IPS DF 19.7 (cell line): ENCODE results near the gene PPP1R7.

Experiments used
- DNase-seq: peaks from one replicate; pipeline ENCODE4 v3.0.0-alpha.2; 2013; ENCODE audit warnings: low read depth, low spot score

Gene PPP1R7

DNA sequence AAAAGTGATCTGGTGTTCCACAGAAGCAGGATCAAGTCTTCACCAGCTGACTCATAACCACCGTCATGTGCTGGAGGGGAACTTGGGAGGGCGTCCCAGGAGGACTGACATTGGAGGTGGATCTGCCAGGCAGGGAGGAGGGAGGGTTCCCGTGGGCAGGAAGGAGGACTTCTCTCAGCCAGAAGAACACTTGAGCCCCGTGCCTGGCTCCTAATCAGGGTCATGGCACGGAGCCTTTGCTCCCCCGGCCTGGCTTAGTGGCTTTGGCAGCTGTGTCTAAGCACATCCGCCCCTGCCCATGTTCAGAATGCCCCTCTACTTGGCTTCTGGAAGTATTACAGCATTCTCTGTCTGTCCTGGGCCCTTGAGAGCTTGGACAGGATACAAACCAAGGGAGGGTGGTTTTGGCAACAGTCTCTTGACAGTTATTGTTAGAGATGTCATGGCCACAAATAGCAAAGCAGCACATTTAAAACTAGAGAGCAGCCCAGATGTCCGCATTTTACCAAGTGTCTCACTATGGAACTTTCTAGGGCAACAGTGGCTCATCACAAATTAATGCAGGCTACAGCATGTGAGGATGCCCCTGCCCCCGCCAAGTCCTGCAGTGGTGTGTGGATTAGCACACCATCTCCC lies 11.5 kb downstream of the PPP1R7 start:
- no peak for DNase-seq

GRCh38 chr2:241163601-241164118 lies 13.4 kb downstream of the PPP1R7 start:
- no peak for DNase-seq

- DNase-seq: no peak
These were observed 18.1 kb downstream of the PPP1R7 start for GRCh38 chr2:241168366-241168765.

GRCh38 chr2:241173557-241173956 lies 23.3 kb downstream of the PPP1R7 start:
- no peak for DNase-seq

GRCh38 chr2:241177526-241178334 lies 27.5 kb downstream of the PPP1R7 start:
- DNase-seq: no peak

DNA sequence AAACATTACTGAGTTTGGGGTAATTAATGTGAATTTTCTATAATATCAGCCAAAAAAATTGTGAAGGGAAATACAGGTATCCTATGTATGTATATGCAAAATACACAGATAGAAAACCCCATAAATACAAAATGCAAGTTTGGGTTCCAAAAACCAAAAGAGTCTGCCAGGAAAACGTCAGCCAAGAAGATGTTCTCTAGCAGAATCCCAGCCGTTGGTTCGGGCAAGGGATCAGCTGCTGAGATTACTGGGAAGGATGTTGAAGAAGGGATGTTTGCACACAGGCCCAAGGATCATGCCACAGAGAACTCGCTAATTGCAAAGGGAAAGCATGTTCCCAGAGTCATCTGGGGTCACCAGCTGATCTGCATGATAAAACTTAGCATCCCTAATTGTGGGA lies 28.7 kb downstream of the PPP1R7 start:
- DNase-seq: no peak

DNA sequence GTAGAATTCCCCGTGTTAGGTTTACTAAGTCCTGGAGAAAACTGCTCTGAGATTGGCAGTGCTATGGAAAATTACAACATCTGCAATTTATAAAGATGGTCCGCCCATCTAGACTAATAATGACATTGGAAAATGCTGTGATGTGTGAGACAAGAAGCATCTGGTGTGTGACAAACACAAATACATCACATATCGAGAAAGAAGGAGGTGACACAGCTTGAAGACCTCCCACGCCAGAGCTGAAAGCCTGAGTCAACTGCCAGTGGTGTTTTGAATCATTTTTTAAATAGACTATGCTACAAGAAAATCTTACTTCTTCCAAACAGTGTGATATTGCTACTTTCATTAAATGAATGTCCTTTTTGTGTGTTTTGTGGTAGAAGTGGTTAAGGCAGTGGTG lies 29.6 kb downstream of the PPP1R7 start:
- no peak for DNase-seq

DNA sequence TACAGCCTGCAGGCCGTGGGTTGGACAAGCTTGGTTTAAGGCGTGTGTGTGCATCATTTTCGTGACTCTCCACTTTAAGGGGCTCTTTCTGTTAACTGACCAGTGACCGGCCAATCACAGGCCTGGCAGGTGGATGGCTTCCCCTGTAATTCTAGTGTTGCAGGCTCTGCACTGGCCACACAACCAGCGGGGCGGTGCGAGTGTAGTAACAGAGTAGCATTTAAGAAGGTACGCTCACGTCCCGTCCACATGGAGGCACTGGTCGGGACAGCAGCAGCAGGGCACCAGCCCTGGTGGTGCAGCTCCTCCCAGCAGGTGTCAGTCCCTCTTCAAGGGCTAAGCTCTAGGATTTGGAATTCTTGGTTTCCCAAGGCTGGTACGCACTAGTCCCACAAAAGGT lies 30.2 kb downstream of the PPP1R7 start:
- DNase-seq: peak; percentile 83

- no peak for DNase-seq
These were observed 31.9 kb downstream of the PPP1R7 start for GRCh38 chr2:241182126-241182525.

- DNase-seq: no peak
These were observed 32.4 kb downstream of the PPP1R7 start for GRCh38 chr2:241182531-241183133.

DNA sequence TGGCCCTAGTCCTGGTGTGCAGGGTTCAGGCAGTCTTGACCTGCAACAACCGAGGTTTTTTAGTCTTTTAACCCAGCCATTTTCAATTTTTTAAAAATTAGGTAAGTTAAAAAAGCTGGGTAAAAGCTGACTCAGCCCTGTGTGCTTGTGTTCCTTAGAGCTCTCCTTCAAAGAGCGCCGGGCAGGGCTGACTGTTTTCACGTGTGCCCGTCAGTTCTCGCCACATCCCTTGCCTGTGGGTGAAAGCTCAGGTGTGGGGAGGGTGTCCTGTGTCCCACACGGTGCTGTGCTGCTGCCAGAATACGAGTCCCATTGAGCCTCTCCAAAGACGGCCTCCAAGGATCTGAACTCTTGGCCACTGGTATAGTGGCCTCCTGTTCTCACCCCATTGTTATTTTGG lies 33.0 kb downstream of the PPP1R7 start:
- no peak for DNase-seq

- DNase-seq: no peak
These were observed 34.6 kb downstream of the PPP1R7 start for GRCh38 chr2:241184901-241185300.

- DNase-seq: no peak
These were observed 35.7 kb downstream of the PPP1R7 start for GRCh38 chr2:241185961-241186360.

GRCh38 chr2:241187101-241187917 lies 37.0 kb downstream of the PPP1R7 start:
- DNase-seq: no peak

DNA sequence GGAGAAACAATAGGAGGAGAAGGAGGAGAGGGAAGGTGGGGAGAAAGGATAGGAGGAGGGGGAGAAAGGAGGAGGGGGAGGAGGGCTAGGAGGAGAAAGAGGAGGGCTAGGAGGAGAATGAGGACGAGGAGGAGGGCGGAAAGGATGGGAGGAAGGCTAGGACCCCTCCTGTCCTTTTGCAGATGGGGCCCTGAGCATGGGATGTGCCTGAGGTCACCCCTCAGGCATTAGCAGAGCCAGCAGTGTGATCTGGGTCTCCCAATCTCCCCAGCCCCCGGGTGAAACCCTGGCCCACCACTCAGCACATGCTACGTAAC lies 37.6 kb downstream of the PPP1R7 start:
- no peak for DNase-seq

GRCh38 chr2:241188361-241189092 lies 38.3 kb downstream of the PPP1R7 start, which contains the start of gene ANO7:
Gene ANO7, plus strand, starts transcription at chr2:241188677. Its CDS starts 1,387 bp downstream, at chr2:241190064.
- DNase-seq: no peak

GRCh38 chr2:241189093-241189855 lies 39.0 kb downstream of the PPP1R7 start:
- no peak for DNase-seq

GRCh38 chr2:241189856-241190201 lies 39.6 kb downstream of the PPP1R7 start:
- no peak for DNase-seq

DNA sequence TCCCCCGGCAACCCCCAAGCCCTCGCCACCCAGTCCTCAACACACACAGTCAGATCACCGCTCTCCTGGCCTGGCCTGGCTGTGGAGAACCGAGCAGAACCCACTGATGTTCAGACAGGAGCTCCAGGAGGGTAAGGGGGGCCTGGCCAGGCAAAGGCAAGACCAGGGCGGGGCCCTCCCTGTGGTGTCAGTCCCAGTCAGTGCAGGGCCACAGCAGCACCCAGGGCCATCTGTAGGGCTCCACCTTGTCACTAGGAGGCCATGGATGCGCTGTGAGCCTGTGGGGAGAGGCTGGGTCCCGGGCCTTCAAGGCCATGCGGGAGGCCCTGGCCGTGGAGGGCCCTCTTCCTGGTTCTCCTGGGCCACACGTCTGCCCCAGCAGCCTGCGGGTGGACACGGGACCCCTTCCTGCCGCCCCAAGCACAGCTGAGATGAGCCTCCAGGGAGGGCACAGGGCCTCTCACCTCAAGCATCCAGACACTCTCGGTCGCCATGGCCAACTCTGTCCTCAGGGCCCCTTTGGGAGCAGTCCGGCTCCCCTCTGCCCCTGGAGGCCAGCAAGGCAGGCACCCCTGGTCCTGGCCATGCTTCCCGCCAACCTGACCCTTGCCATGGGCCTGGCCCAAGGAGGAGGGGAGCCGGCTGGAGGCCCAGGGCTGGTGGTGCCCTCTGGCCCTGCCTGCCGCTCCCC lies 40.2 kb downstream of the PPP1R7 start:
- no peak for DNase-seq

- DNase-seq: no peak
These were observed 40.8 kb downstream of the PPP1R7 start for GRCh38 chr2:241191081-241191480.
